ENCODE data around the gene IFNB1. TPM values are rescaled to one million over a fixed set of nuclear protein-coding genes. Genes with fewer than 3 reads are reported as not detected.

Gene IFNB1
- polyA plus RNA-seq, 1 donor = not detected

DNA sequence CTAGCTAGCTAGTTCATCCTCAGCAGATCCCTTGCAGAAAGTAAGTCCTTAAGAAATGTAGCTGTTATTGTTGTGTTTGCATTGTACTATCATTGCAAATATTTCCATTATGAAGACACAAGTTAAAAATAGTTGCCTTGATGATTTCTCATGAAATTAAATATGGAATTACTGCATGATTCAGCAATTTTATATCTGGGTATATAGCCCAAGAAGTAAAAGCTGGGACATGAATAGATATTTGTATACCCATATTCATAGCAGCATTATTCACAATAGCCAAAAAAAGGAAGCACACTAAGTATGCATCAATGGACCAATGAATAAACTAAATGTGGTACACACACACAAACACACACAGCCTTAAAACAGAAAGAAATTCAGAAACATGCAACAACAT is 6.8 kb downstream of the IFNB1 start:
- Histone ChIP-seq H3K4me1 (ENCODE audit: control insufficient read depth, insufficient read depth, low read length) (no peaks in the 10 kb centered on the region), H3K4me3 (ENCODE audit: low read length) (no peak overlapping the region), H3K27me3 (ENCODE audit: control insufficient read depth, insufficient read depth, low read length) (no peaks in the 10 kb centered on the region), H3K27ac (ENCODE audit: low read length) (no peak overlapping the region), H3K36me3 (ENCODE audit: control insufficient read depth, insufficient read depth, low read length) (no peaks in the 10 kb centered on the region), H3K9me3 (ENCODE audit: control insufficient read depth, low read depth, low read length) (no peaks in the 10 kb centered on the region)
- DNase-seq = no peak

DNA sequence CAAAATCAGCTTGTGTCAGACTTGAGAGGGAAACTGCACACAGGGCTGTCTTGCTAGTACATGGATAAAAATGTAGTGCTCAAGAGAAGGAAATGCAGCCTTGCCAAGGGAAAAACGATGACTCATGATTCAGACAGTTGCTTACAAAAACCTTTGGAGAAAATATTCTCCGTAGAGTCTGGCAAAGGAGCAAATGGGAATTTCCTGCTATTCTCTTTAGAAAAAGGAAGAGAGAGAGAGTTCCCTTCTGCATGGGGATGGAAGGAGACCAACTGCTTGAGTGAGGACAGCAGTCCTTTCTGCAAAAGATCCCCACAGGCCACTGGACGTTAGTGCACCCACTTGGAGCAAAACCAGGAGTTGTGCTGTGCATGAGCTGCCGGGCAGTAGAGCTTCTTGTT is 7.6 kb downstream of the IFNB1 start:
- Histone ChIP-seq H3K36me3 (ENCODE audit: control insufficient read depth, insufficient read depth, low read length) (no peaks in the 10 kb centered on the region), H3K4me1 (ENCODE audit: control insufficient read depth, insufficient read depth, low read length) (no peaks in the 10 kb centered on the region), H3K27me3 (ENCODE audit: control insufficient read depth, insufficient read depth, low read length) (no peaks in the 10 kb centered on the region), H3K27ac (ENCODE audit: low read length) (no peak overlapping the region), H3K4me3 (ENCODE audit: low read length) (no peak overlapping the region), H3K9me3 (ENCODE audit: control insufficient read depth, low read depth, low read length) (no peaks in the 10 kb centered on the region)
- peak; percentile 22 to 40 for DNase-seq
- 86% methylated on average over 2 of the region's 4 CpGs for WGBS (ENCODE audit: insufficient coverage, low lambda C conversion rate)

DNA sequence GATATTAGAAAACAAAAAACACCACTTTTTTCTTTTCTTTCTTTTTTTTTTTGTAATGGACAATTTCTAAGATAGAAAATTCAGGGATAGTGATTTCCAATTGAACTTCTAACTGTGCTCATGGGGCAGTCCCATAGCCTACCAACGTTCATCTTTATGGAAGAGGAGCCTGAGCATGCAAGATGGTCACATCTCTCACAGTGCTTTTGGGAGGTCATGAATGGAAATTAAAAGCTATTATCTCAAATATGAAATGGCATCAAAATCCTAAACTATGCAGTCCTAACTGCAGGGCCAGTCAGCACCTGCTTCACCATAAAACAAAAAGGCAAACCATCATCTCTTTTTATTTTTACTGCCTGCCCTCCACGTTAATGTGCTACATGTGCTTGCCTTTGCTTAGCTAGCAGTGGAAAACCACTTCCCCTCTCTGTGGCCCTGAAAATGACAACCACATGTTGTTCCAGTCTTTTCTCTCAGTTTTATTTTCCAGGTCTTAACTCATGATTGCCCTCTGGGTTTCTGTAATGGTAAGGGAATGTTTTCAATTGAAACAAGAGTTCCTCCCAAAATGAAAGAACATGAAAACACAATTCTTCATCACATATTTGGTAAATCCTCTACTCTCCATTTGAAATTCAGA is 16.7 kb downstream of the IFNB1 start:
- DNase-seq = no peak
- no peaks in the 10 kb centered on the region for H3K27me3 ChIP-seq (ENCODE audit: control insufficient read depth, insufficient read depth, low read length)
- no peak overlapping the region for H3K27ac ChIP-seq (ENCODE audit: low read length)
- no CpG with 5 or more reads among the region's 2 CpGs for WGBS (ENCODE audit: insufficient coverage, low lambda C conversion rate)
- H3K36me3 ChIP-seq (ENCODE audit: control insufficient read depth, insufficient read depth, low read length) = no peaks in the 10 kb centered on the region
- H3K9me3 ChIP-seq (ENCODE audit: control insufficient read depth, low read depth, low read length) = no peaks in the 10 kb centered on the region
- H3K4me1 ChIP-seq (ENCODE audit: control insufficient read depth, insufficient read depth, low read length) = no peaks in the 10 kb centered on the region
- H3K4me3 ChIP-seq (ENCODE audit: low read length) = no peak overlapping the region

DNA sequence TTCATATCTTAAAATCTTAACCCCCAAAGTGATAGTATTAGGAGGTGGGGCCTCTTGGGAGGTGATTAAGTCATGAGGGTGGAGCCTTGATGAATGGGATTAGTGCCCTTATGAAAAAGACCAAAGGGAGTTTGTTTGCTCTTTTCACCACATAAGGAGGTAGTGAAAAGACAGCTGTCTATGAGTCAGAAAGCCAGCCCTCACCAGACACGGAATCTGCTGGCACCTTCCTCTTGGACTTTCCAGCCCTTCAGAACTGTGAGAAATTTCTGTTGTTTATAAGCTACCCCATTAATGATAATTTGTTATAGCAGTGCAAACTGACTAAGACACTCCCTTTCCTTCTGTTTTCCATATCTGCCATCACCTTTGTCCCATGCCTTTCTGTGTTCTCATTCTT is 20.8 kb downstream of the IFNB1 start:
- H3K4me1 ChIP-seq (ENCODE audit: control insufficient read depth, insufficient read depth, low read length) = no peaks in the 10 kb centered on the region
- no peaks in the 10 kb centered on the region for H3K9me3 ChIP-seq (ENCODE audit: control insufficient read depth, low read depth, low read length)
- H3K4me3 ChIP-seq (ENCODE audit: low read length) = no peak overlapping the region
- WGBS (ENCODE audit: insufficient coverage, low lambda C conversion rate) = no CpG with 5 or more reads among the region's 1 CpG
- no peaks in the 10 kb centered on the region for H3K27me3 ChIP-seq (ENCODE audit: control insufficient read depth, insufficient read depth, low read length)
- no peak overlapping the region for H3K27ac ChIP-seq (ENCODE audit: low read length)
- H3K36me3 ChIP-seq (ENCODE audit: control insufficient read depth, insufficient read depth, low read length) = no peaks in the 10 kb centered on the region
- DNase-seq = no peak

DNA sequence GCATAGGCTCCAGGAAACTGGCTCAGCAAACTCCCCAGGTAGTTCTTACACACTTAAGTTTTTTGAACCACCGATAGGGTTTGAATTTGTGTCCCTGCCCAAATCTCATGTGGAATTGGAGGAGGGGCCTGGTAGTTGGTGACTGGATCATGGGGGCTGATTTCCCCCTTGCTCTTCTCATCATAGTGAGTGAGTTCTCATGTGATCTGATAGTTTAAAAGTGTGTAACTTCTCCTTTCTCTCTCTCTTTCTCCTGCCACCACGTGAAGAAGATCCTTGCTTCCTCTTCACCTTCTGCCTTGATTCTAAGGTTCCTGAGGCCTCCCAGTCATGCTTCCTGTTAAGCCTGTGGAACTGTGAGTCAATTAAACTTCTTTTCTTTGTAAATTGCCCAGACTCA is 23.9 kb downstream of the IFNB1 start:
- no peaks in the 10 kb centered on the region for H3K4me1 ChIP-seq (ENCODE audit: control insufficient read depth, insufficient read depth, low read length)
- no peak for DNase-seq
- H3K27ac ChIP-seq (ENCODE audit: low read length) = no peak overlapping the region
- no peak overlapping the region for H3K4me3 ChIP-seq (ENCODE audit: low read length)
- no peaks in the 10 kb centered on the region for H3K36me3 ChIP-seq (ENCODE audit: control insufficient read depth, insufficient read depth, low read length)
- WGBS (ENCODE audit: insufficient coverage, low lambda C conversion rate) = 0% methylated on average over 1 of the region's 2 CpGs
- H3K27me3 ChIP-seq (ENCODE audit: control insufficient read depth, insufficient read depth, low read length) = no peaks in the 10 kb centered on the region
- H3K9me3 ChIP-seq (ENCODE audit: control insufficient read depth, low read depth, low read length) = no peaks in the 10 kb centered on the region

DNA sequence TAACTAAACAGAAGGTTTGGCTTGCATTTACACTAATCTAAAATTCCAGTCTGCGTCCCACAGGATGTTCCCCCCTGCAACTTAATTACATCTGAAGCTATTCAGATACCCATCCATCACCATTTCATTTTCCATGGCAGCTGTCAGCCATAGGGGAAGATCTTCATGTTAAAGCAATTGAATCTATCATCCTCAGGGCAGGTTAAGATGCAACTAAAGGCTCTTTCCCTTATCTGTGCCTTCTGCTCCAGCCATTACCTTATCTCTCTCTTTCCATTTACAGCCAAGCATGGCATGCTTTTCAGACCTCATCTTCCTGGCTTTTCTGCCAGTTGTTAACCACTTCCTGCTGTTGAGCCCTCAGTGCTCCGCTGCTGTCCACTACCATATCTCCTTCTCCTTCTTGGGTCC is 30.5 kb downstream of the IFNB1 start:
- no peak for DNase-seq
- Histone ChIP-seq H3K27me3 (ENCODE audit: control insufficient read depth, insufficient read depth, low read length) (no peaks in the 10 kb centered on the region), H3K9me3 (ENCODE audit: control insufficient read depth, low read depth, low read length) (no peaks in the 10 kb centered on the region), H3K27ac (ENCODE audit: low read length) (no peak overlapping the region), H3K4me3 (ENCODE audit: low read length) (no peak overlapping the region), H3K4me1 (ENCODE audit: control insufficient read depth, insufficient read depth, low read length) (no peaks in the 10 kb centered on the region), H3K36me3 (ENCODE audit: control insufficient read depth, insufficient read depth, low read length) (no peaks in the 10 kb centered on the region)
- 86% methylated on average over 1 of the region's 2 CpGs for WGBS (ENCODE audit: insufficient coverage, low lambda C conversion rate)

DNA sequence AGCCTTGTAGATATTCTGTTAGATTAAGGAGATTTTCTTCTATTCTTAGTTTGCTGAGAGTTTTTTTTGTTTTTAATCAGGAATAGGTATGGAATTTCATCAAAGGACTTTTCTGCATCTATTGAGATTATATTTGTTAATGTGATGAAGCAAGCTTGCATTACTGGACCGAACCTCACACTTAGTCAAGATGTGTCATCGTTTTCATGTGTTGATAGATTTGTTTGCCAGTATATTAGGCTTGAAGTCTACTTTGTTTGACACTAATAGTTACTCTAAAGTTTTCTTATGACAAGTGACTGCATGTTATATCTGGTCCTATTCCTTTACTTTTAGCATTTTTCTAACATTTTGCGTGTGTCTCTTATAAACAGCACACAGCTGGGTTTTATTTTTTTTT is 33.9 kb downstream of the IFNB1 start:
- Histone ChIP-seq H3K27me3 (ENCODE audit: control insufficient read depth, insufficient read depth, low read length) (no peaks in the 10 kb centered on the region), H3K9me3 (ENCODE audit: control insufficient read depth, low read depth, low read length) (no peaks in the 10 kb centered on the region), H3K4me3 (ENCODE audit: low read length) (no peak overlapping the region), H3K4me1 (ENCODE audit: control insufficient read depth, insufficient read depth, low read length) (no peaks in the 10 kb centered on the region), H3K27ac (ENCODE audit: low read length) (no peak overlapping the region), H3K36me3 (ENCODE audit: control insufficient read depth, insufficient read depth, low read length) (no peaks in the 10 kb centered on the region)
- no peak for DNase-seq
- 70% methylated on average over 1 of the region's 3 CpGs for WGBS (ENCODE audit: insufficient coverage, low lambda C conversion rate)

DNA sequence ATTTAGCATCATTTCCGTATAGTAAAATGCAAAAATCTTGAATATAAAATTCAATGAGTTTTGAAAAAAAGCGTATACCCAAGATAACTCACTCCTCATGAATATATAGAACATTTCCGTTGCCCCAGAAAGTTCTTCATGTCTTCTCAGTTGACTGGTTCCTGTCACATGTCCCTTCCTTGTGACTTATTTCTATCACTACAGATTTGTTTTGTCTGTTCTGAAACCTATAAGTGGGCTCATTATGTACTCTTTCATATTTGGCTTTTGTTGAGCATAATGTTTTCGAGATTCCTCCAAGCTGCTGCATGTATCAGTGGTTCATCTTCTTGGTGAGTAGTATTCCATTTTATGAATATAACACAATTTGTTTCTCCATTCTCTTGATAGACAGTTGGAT is 35.3 kb downstream of the IFNB1 start:
- H3K27me3 ChIP-seq (ENCODE audit: control insufficient read depth, insufficient read depth, low read length) = no peaks in the 10 kb centered on the region
- H3K4me3 ChIP-seq (ENCODE audit: low read length) = no peak overlapping the region
- no peaks in the 10 kb centered on the region for H3K9me3 ChIP-seq (ENCODE audit: control insufficient read depth, low read depth, low read length)
- no peak overlapping the region for H3K27ac ChIP-seq (ENCODE audit: low read length)
- H3K36me3 ChIP-seq (ENCODE audit: control insufficient read depth, insufficient read depth, low read length) = no peaks in the 10 kb centered on the region
- DNase-seq = no peak
- WGBS (ENCODE audit: insufficient coverage, low lambda C conversion rate) = 100% methylated on average over 3 of the region's 4 CpGs
- H3K4me1 ChIP-seq (ENCODE audit: control insufficient read depth, insufficient read depth, low read length) = no peaks in the 10 kb centered on the region

DNA sequence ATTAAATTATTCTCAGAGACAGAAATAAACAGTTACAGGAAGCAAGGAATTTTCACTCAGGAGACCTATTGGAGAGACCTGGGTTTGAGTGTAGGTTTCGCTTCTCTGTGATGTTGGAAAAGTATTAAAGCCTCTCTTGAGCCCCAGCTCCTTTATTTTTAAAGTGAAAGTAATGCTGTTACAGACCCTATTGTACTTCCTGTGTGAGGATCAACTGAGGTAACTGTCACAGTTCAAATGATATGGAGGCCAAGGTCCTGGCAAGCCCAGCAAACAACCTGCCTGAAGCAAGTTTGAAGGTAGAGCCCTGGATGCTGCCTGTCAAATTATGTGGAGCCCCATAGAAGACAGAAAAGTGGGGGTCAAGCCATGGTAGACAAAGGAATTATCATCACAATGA is 38.4 kb downstream of the IFNB1 start:
- H3K36me3 ChIP-seq (ENCODE audit: control insufficient read depth, insufficient read depth, low read length) = no peaks in the 10 kb centered on the region
- H3K4me1 ChIP-seq (ENCODE audit: control insufficient read depth, insufficient read depth, low read length) = no peaks in the 10 kb centered on the region
- H3K9me3 ChIP-seq (ENCODE audit: control insufficient read depth, low read depth, low read length) = no peaks in the 10 kb centered on the region
- 100% methylated on average over 1 of the region's 1 CpG for WGBS (ENCODE audit: insufficient coverage, low lambda C conversion rate)
- no peaks in the 10 kb centered on the region for H3K27me3 ChIP-seq (ENCODE audit: control insufficient read depth, insufficient read depth, low read length)
- H3K27ac ChIP-seq (ENCODE audit: low read length) = no peak overlapping the region
- H3K4me3 ChIP-seq (ENCODE audit: low read length) = no peak overlapping the region
- no peak for DNase-seq

DNA sequence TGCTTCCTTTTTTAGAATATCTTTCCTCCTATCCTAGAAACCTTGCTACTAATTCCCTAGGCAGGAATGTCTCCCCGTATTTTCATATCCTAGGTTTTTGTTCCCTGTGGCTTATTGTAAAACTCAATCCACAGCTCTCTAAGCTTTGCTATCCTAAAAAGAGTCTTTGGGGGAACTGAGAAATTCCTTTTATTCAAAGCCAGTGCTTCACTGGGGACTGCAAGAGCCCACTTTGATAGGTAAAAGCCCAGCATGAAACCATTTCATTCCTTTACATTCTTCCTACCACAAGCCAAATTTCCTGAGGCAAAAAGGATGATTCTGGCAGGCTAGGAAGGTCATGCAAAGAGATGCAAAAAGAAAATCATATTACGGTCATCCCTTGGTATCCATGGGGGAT is 40.5 kb downstream of the IFNB1 start:
- no peaks in the 10 kb centered on the region for H3K4me1 ChIP-seq (ENCODE audit: control insufficient read depth, insufficient read depth, low read length)
- H3K27me3 ChIP-seq (ENCODE audit: control insufficient read depth, insufficient read depth, low read length) = no peaks in the 10 kb centered on the region
- DNase-seq = no peak
- no peak overlapping the region for H3K4me3 ChIP-seq (ENCODE audit: low read length)
- H3K9me3 ChIP-seq (ENCODE audit: control insufficient read depth, low read depth, low read length) = no peaks in the 10 kb centered on the region
- H3K27ac ChIP-seq (ENCODE audit: low read length) = no peak overlapping the region
- no peaks in the 10 kb centered on the region for H3K36me3 ChIP-seq (ENCODE audit: control insufficient read depth, insufficient read depth, low read length)
- WGBS (ENCODE audit: insufficient coverage, low lambda C conversion rate) = no CpG with 5 or more reads among the region's 2 CpGs

DNA sequence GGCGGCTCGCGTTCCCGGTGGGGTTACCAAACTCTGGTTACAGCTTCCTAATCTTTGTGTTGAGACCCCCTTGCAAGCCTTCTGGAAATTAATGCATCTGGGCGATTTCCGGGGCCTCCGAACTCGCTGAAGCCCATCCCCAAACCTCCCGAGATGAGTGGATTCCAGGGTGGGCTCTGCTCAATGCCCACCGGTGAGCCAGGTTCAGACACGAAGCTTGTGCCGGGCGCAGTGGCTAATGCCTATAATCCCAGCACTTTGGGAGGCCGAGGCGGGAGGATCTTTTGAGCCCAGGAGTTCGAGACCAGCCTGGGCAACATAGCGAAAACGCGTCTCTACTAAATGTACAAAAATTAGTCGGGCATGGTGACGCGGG is 45.9 kb downstream of the IFNB1 start:
- Histone ChIP-seq H3K36me3 (ENCODE audit: control insufficient read depth, insufficient read depth, low read length) (no peaks in the 10 kb centered on the region), H3K27me3 (ENCODE audit: control insufficient read depth, insufficient read depth, low read length) (peaks cover 3% of the 10 kb centered on the region), H3K27ac (ENCODE audit: low read length) (peak overlapping the region; percentile 34), H3K4me1 (ENCODE audit: control insufficient read depth, insufficient read depth, low read length) (peaks cover 4% of the 10 kb centered on the region), H3K4me3 (ENCODE audit: low read length) (peak overlapping the region; percentile 32), H3K9me3 (ENCODE audit: control insufficient read depth, low read depth, low read length) (no peaks in the 10 kb centered on the region)
- 100% methylated on average over 1 of the region's 22 CpGs for WGBS (ENCODE audit: insufficient coverage, low lambda C conversion rate)
- no peak for DNase-seq
